IMR-90 (cell line): ENCODE measurements around the gene GRM2. TPM values are rescaled to one million over a fixed set of nuclear protein-coding genes. Genes with fewer than 3 reads are reported as not detected.

Source experiments
- ATAC-seq: fragments of 200-7000 bp; cut with Tn5 transposase; 2 replicates; pipeline ENCODE4 v1.9.1; 2020; ENCODE audit warnings: low read depth, mild to moderate bottlenecking, moderate library complexity
- BruUV-seq: library from RNA; stranded (reverse); fragments of 400-500 nt; replicated peaks from 2 replicates; lab custom pipeline; 2021; lab: Mats Ljungman, UMichigan
- CTCF ChIA-PET: fragments of 300-600 bp; formaldehyde crosslinking; extraction: SDS; loops from one replicate; lab custom pipeline; 2021; ENCODE audit warnings: antibody characterized with exemption; lab: Yijun Ruan, JAX
- POLR2A ChIA-PET: fragments of 300-600 bp; sonication (Branson Sonifier 250); formaldehyde crosslinking; loops from one replicate; lab custom pipeline; 2022; ENCODE audit warnings: antibody characterized with exemption; ENCODE audit not compliant: unreplicated experiment; lab: Charles Lee
- DNase-seq: peaks from one replicate; pipeline ENCODE4 v3.0.0; 2013
- H2AFZ ChIP-seq: replicated peaks from 2 replicates; pipeline ENCODE3; 2013; ENCODE audit warnings: low read length, mild to moderate bottlenecking; ENCODE audit not compliant: poor library complexity
- H2AK5ac ChIP-seq: 2 replicates; pipeline ENCODE4 v1.6.1; 2013; ENCODE audit warnings: low read depth, low read length, inconsistent platforms
- H2AK9ac ChIP-seq: replicated peaks from 2 replicates; pipeline ENCODE3; 2013; ENCODE audit warnings: mild to moderate bottlenecking, low read depth, low read length, moderate library complexity; ENCODE audit not compliant: poor library complexity
- H2BK120ac ChIP-seq: 2 replicates; pipeline ENCODE4 v1.6.1; 2013; ENCODE audit warnings: low read depth, low read length, inconsistent platforms
- H2BK15ac ChIP-seq: 3 replicates; pipeline ENCODE4 v1.6.1; 2013; ENCODE audit warnings: low read depth, low read length, inconsistent platforms
- H2BK20ac ChIP-seq: 2 replicates; pipeline ENCODE4 v1.6.1; 2013; ENCODE audit warnings: low read depth, mild to moderate bottlenecking, inconsistent platforms, low read length, moderate library complexity
- H2BK5ac ChIP-seq: 2 replicates; pipeline ENCODE4 v1.6.1; 2013; ENCODE audit warnings: mild to moderate bottlenecking, low read depth, low read length, inconsistent platforms; ENCODE audit not compliant: poor library complexity, severe bottlenecking
- H3K14ac ChIP-seq: replicated peaks from 2 replicates; pipeline ENCODE4 v1.6.1; 2013; ENCODE audit warnings: low read depth, low read length, inconsistent platforms
- H3K18ac ChIP-seq: 2 replicates; pipeline ENCODE4 v1.6.1; 2013; ENCODE audit warnings: low read depth, low read length, control low read depth
- H3K23ac ChIP-seq: 2 replicates; pipeline ENCODE4 v1.6.1; 2013; ENCODE audit warnings: low read depth, low read length, inconsistent platforms
- H3K27ac ChIP-seq: 2 replicates; pipeline ENCODE4 v1.5.1; 2013; ENCODE audit warnings: mild to moderate bottlenecking, control low read depth, low read length; ENCODE audit not compliant: insufficient read depth
- H3K27me3 ChIP-seq: 2 replicates; pipeline ENCODE4 v1.6.1; 2013; ENCODE audit warnings: low read length; ENCODE audit not compliant: control insufficient read depth, insufficient read depth
- H3K36me3 ChIP-seq: 2 replicates; pipeline ENCODE4 v1.6.1; 2013; ENCODE audit warnings: low read length, mixed read lengths; ENCODE audit not compliant: control insufficient read depth, insufficient read depth
- H3K4ac ChIP-seq: 2 replicates; pipeline ENCODE4 v1.6.1; 2013; ENCODE audit warnings: low read depth, low read length, inconsistent platforms
- H3K4me1 ChIP-seq: 2 replicates; pipeline ENCODE4 v1.6.1; 2013; ENCODE audit warnings: low read length, mixed read lengths; ENCODE audit not compliant: control insufficient read depth, insufficient read depth
- H3K4me2 ChIP-seq: 2 replicates; pipeline ENCODE4 v1.6.1; 2013; ENCODE audit warnings: low read depth, mild to moderate bottlenecking, control low read depth, low read length, moderate library complexity
- H3K4me3 ChIP-seq: 2 replicates; pipeline ENCODE4 v1.5.1; 2013; ENCODE audit warnings: low read depth, mild to moderate bottlenecking, control low read depth, low read length, moderate library complexity; ENCODE audit not compliant: insufficient read depth
- H3K56ac ChIP-seq: 2 replicates; pipeline ENCODE4 v1.6.1; 2013; ENCODE audit warnings: low read length, inconsistent platforms; ENCODE audit not compliant: insufficient read depth; ENCODE audit errors: extremely low read depth
- H3K79me1 ChIP-seq, 2 experiments: 2 replicates each; pipeline ENCODE4 v1.6.1; 2013; ENCODE audit warnings: low read length in 2 of 2, inconsistent platforms in 1 of 2, low read depth in 1 of 2
- H3K9ac ChIP-seq: 2 replicates; pipeline ENCODE4 v1.6.1; 2013; ENCODE audit warnings: low read depth, low read length, control low read depth
- H3K9me1 ChIP-seq: 2 replicates; pipeline ENCODE4 v1.6.1; 2013; ENCODE audit warnings: low read length, inconsistent platforms; ENCODE audit not compliant: insufficient read depth
- H3K9me3 ChIP-seq: 2 replicates; pipeline ENCODE4 v1.6.1; 2013; ENCODE audit warnings: low read length; ENCODE audit not compliant: control insufficient read depth, insufficient read depth
- H4K20me1 ChIP-seq: 2 replicates; pipeline ENCODE4 v1.6.1; 2013; ENCODE audit warnings: low read length, inconsistent platforms; ENCODE audit not compliant: insufficient read depth
- H4K5ac ChIP-seq: 2 replicates; pipeline ENCODE4 v1.6.1; 2013; ENCODE audit warnings: mild to moderate bottlenecking, low read depth, low read length, control low read depth
- H4K8ac ChIP-seq, 2 experiments: 2 replicates each; pipeline ENCODE4 v1.6.1; 2013; ENCODE audit warnings: low read depth in 2 of 2, low read length in 2 of 2, control low read depth in 1 of 2, inconsistent platforms in 1 of 2
- H4K91ac ChIP-seq: 2 replicates; pipeline ENCODE4 v1.6.1; 2013; ENCODE audit warnings: low read depth, low read length, inconsistent platforms; ENCODE audit not compliant: insufficient read depth
- BHLHE40 ChIP-seq: fragments of 150-350 bp; IDR thresholded peaks from 2 replicates; pipeline ENCODE4 v1.6.1; 2016; ENCODE audit warnings: mild to moderate bottlenecking, low read depth, low read length
- CHD1 ChIP-seq: IDR thresholded peaks from 2 replicates; pipeline ENCODE4 v1.6.1; 2012; ENCODE audit warnings: low read depth, low read length, improper control_type of control experiment
- CTCF ChIP-seq: conservative IDR thresholded peaks from 2 replicates; pipeline ENCODE4 v1.5.1; 2012; ENCODE audit warnings: mild to moderate bottlenecking, low read depth, low read length, improper control_type of control experiment
- ELK1 ChIP-seq: fragments of 150-350 bp; IDR thresholded peaks from 2 replicates; pipeline ENCODE4 v1.6.1; 2016; ENCODE audit warnings: low read depth, mild to moderate bottlenecking, low read length, moderate library complexity, borderline replicate concordance
- FOS ChIP-seq: fragments of 150-350 bp; IDR thresholded peaks from 2 replicates; pipeline ENCODE4 v1.6.1; 2016; ENCODE audit warnings: low read depth, low read length
- MAFK ChIP-seq: IDR thresholded peaks from 2 replicates; pipeline ENCODE4 v1.6.1; 2012; ENCODE audit warnings: low read depth, low read length, improper control_type of control experiment
- MAZ ChIP-seq: IDR thresholded peaks from 2 replicates; pipeline ENCODE4 v1.6.1; 2012; ENCODE audit warnings: low read depth, mild to moderate bottlenecking, low read length, improper control_type of control experiment, moderate library complexity, borderline replicate concordance
- MXI1 ChIP-seq: IDR thresholded peaks from 2 replicates; pipeline ENCODE4 v1.6.1; 2012; ENCODE audit warnings: low read depth, mild to moderate bottlenecking, low read length, moderate library complexity, borderline replicate concordance
- NFE2L2 ChIP-seq: fragments of 150-350 bp; IDR thresholded peaks from 2 replicates; pipeline ENCODE4 v1.6.1; 2016; ENCODE audit warnings: low read depth, mild to moderate bottlenecking, low read length
- RAD21 ChIP-seq: IDR thresholded peaks from 2 replicates; pipeline ENCODE4 v1.6.1; 2012; ENCODE audit warnings: low read length, improper control_type of control experiment
- RFX5 ChIP-seq: IDR thresholded peaks from 2 replicates; pipeline ENCODE4 v1.8.0; 2012; ENCODE audit warnings: low read depth, mild to moderate bottlenecking, low read length, moderate library complexity
- SMC3 ChIP-seq: fragments of 150-350 bp; IDR thresholded peaks from 2 replicates; pipeline ENCODE4 v1.6.1; 2016; ENCODE audit warnings: low read depth, mild to moderate bottlenecking, antibody characterized with exemption, low read length, moderate library complexity
- WGBS, 2 experiments: methylation state at CpG; one replicate each; pipeline versions ENCODE4 v1.1.5 to v1.1.7; 2013; ENCODE audit warnings: missing lambda C conversion rate in 2 of 2; ENCODE audit not compliant: insufficient read length in 1 of 2; ENCODE audit errors: extremely low coverage in 2 of 2; 5-methylcytosine and 5-hydroxymethylcytosine counted together
- dilution Hi-C: fragments of 300-500 bp; cut with HindIII; formaldehyde crosslinking; loops from one replicate; pipeline ENCODE4 v1.14.3; 2018; ENCODE audit warnings: low sequenced_read_pairs; ENCODE audit not compliant: unreplicated experiment
- in situ Hi-C: fragments of 300-500 bp; cut with MboI; formaldehyde crosslinking; loops from 3 replicates; pipeline ENCODE4 v1.14.3; 2019; ENCODE audit warnings: low sequenced_read_pairs, inconsistent platforms, mixed read lengths
- intact Hi-C: fragments of 100-400 bp; cut with micrococcal nuclease; formaldehyde crosslinking; loops from 2 replicates; pipeline ENCODE4 v1.10.0; 2022
- polyA plus RNA-seq, 3 experiments: library from polyadenylated mRNA; depleted of rRNA; stranded (reverse); fragments of >200 nt; gene quantifications; 2 replicates each; pipeline ENCODE4 v1.2.3, GENCODE V29; 2012; ENCODE audit warnings: low replicate concordance in 1 of 3
- total RNA-seq: library from RNA; depleted of rRNA; stranded (reverse); fragments of >200 nt; gene quantifications from 2 replicates; pipeline ENCODE4 v1.2.3, GENCODE V29; 2012

GRM2 gene
- total and polyA plus RNA-seq, 2 of the 4 experiments (the other 2 are of a cell fraction): under 0.01 to 0.14 TPM

- no peak for TF ChIP-seq ELK1
- no peak for TF ChIP-seq FOS
- no peak for TF ChIP-seq MAZ
Measured at GRCh38 chr3:51687431-51688205, 19.2 kb upstream of the GRM2 start (continued).

GRCh38 chr3:51688206-51688600 is 18.7 kb upstream of the GRM2 start:
- POLR2A ChIA-PET: interaction anchor here (0.6 kb wide), 1 partner anchor 303 kb away, joined by 7 read pairs; the partner anchor contains the start of gene MANF
- CTCF ChIA-PET: no interaction called here
- no peak overlapping the region for H2AK9ac ChIP-seq
- no peak for TF ChIP-seq ELK1
- TF ChIP-seq RAD21: no peak
- TF ChIP-seq CTCF: no peak
- TF ChIP-seq RFX5: no peak
- no peak for TF ChIP-seq NFE2L2
- TF ChIP-seq CHD1: no peak
- no peak for TF ChIP-seq MXI1
- TF ChIP-seq MAFK: no peak
- TF ChIP-seq BHLHE40: no peak
- TF ChIP-seq SMC3: no peak

More at GRCh38 chr3:51688206-51688600, 18.7 kb upstream of the GRM2 start:
- Histone ChIP-seq H3K79me1 (peaks cover 9 to 12% of the 10 kb centered on the region in 2 experiments; a peak in 2 of 4 replicates), H4K5ac (no peak overlapping the region), H2AFZ (no peak overlapping the region), H2AK5ac (no peak overlapping the region), H2BK15ac (no peak overlapping the region), H3K36me3 (peaks cover 38% of the 10 kb centered on the region), H3K4me3 (no peak overlapping the region), H3K4me2 (no peak overlapping the region), H3K14ac (no peak overlapping the region), H3K27me3 (no peaks in the 10 kb centered on the region), H3K9me3 (no peaks in the 10 kb centered on the region), H2BK5ac (no peak overlapping the region), H3K9ac (no peak overlapping the region), H2BK120ac (no peak overlapping the region), H3K18ac (no peak overlapping the region), H3K56ac (no peak overlapping the region), H4K8ac (no peak overlapping the region), H3K4ac (no peak overlapping the region; the same call in 1 of the 2 replicates), H3K4me1 (peaks cover 5% of the 10 kb centered on the region), H3K23ac (no peak overlapping the region), H4K91ac (no peak overlapping the region), H3K27ac (no peak overlapping the region), H4K20me1 (peaks cover 13% of the 10 kb centered on the region), H3K9me1 (peaks cover 10% of the 10 kb centered on the region), H2BK20ac (no peak overlapping the region)
- dilution Hi-C loops: no loop called here
- no peak for DNase-seq
- in situ Hi-C loops: loop anchor here (25.0 kb wide), 1 partner anchor 1076 kb away; the partner anchor contains the start of genes CISH and MAPKAPK3
- BruUV-seq: no TSS peak
- ATAC-seq: no peak
- no CpG with 5 or more reads among the region's 3 CpGs for WGBS, 2 experiments
- intact Hi-C loops: no loop called here
